GM12878 (cell line): Measurements from ENCODE around the gene CYP46A1. TPM values are rescaled to one million over a fixed set of nuclear protein-coding genes. Genes with fewer than 3 reads are reported as not detected.

ENCODE experiments used
- ATAC-seq: fragments of 200-7000 bp; cut with Tn5 transposase; 3 replicates; pipeline ENCODE4 v1.9.1; 2020; ENCODE audit warnings: mild to moderate bottlenecking, moderate library complexity
- BruUV-seq: library from RNA; stranded (reverse); fragments of 400-500 nt; replicated peaks from 2 replicates; lab custom pipeline; 2021; lab: Mats Ljungman, UMichigan
- CTCF ChIA-PET: fragments of 300-600 bp; sonication (Branson Sonifier 250); formaldehyde crosslinking; extraction: SDS; loops from one replicate; lab custom pipeline; 2021; ENCODE audit warnings: inconsistent platforms; lab: Yijun Ruan, JAX
- POLR2A ChIA-PET: fragments of 350-600 bp; formaldehyde crosslinking; extraction: SDS; loops from one replicate; lab custom pipeline; 2021; ENCODE audit warnings: inconsistent platforms; lab: Charles Lee
- RAD21 ChIA-PET: fragments of 300-600 bp; sonication (Branson Sonifier 250); formaldehyde crosslinking; loops from one replicate; lab custom pipeline; 2023; ENCODE audit warnings: antibody characterized with exemption; ENCODE audit not compliant: unreplicated experiment; lab: Charles Lee
- SMC1A ChIA-PET: fragments of 300-600 bp; sonication (Branson Sonifier 250); formaldehyde crosslinking; loops from one replicate; lab custom pipeline; 2023; ENCODE audit not compliant: unreplicated experiment, uncharacterized antibody; lab: Charles Lee
- DNase-seq: peaks from one replicate; pipeline ENCODE4 v3.0.0-alpha.2; 2011; ENCODE audit warnings: low read depth, low spot score
- FAIRE-seq: peaks from 3 replicates; lab custom pipeline; 2011; peaks lifted over from hg19 to GRCh38; lab: Jason Lieb, UNC
- H2AFZ ChIP-seq: 2 replicates; pipeline ENCODE4 v1.6.0; 2011; ENCODE audit warnings: low read depth, low read length, control low read depth; ENCODE audit not compliant: control insufficient read depth
- H3K27ac ChIP-seq: 2 replicates; pipeline ENCODE4 v1.5.1; 2011; ENCODE audit warnings: control low read depth; ENCODE audit not compliant: control insufficient read depth, insufficient read depth
- H3K27me3 ChIP-seq, 2 experiments: replicated peaks in 1 of 2; 2 replicates each; pipeline versions ENCODE4 v1.6.0 to v1.6.1; 2011; ENCODE audit warnings: low read length in 1 of 2; ENCODE audit not compliant: control insufficient read depth in 2 of 2, insufficient read depth in 2 of 2
- H3K36me3 ChIP-seq, 2 experiments: 2 replicates each; pipeline ENCODE4 v1.5.1; 2011; ENCODE audit warnings: low read length in 1 of 2; ENCODE audit not compliant: control insufficient read depth in 2 of 2, insufficient read depth in 2 of 2
- H3K4me1 ChIP-seq: 2 replicates; pipeline ENCODE4 v1.6.1; 2011; ENCODE audit warnings: mild to moderate bottlenecking, low read length, moderate library complexity, mixed read lengths; ENCODE audit not compliant: control insufficient read depth, insufficient read depth
- H3K4me2 ChIP-seq: 2 replicates; pipeline ENCODE4 v1.6.0; 2011; ENCODE audit warnings: control low read depth; ENCODE audit not compliant: control insufficient read depth, insufficient read depth
- H3K4me3 ChIP-seq: fragments of 200-600 bp; sonication (generic); 2 replicates; pipeline ENCODE4 v1.5.1; 2016
- H3K79me2 ChIP-seq: 2 replicates; pipeline ENCODE4 v1.6.0; 2011; ENCODE audit warnings: low read length; ENCODE audit not compliant: control insufficient read depth, insufficient read depth
- H3K9ac ChIP-seq: 2 replicates; pipeline ENCODE4 v1.8.0; 2011; ENCODE audit warnings: low read length, control low read depth, mixed read lengths; ENCODE audit not compliant: control insufficient read depth, insufficient read depth
- H3K9me3 ChIP-seq: replicated peaks from 3 replicates; pipeline ENCODE4 v1.5.1; 2011; ENCODE audit warnings: mild to moderate bottlenecking, low read length; ENCODE audit not compliant: control insufficient read depth, insufficient read depth
- H4K20me1 ChIP-seq: 2 replicates; pipeline ENCODE4 v1.6.0; 2011; ENCODE audit not compliant: control insufficient read depth, insufficient read depth
- BCL3 ChIP-seq: IDR thresholded peaks from 2 replicates; pipeline ENCODE4 v1.6.1; 2011; ENCODE audit warnings: borderline replicate concordance, low read depth, mild to moderate bottlenecking, moderate library complexity, low read length; ENCODE audit not compliant: insufficient read depth, poor library complexity, severe bottlenecking
- CHD1 ChIP-seq: IDR thresholded peaks from 2 replicates; pipeline ENCODE4 v1.6.1; 2012; ENCODE audit warnings: low read depth, low read length, improper control_type of control experiment
- NFYA ChIP-seq: IDR thresholded peaks from 2 replicates; pipeline ENCODE4 v1.6.1; 2011; ENCODE audit warnings: low read depth, mild to moderate bottlenecking, low read length, improper control_type of control experiment, borderline replicate concordance
- PAX8 ChIP-seq: fragments of 450-650 bp; IDR thresholded peaks from 2 replicates; pipeline ENCODE4 v1.6.1; 2017; ENCODE audit warnings: mild to moderate bottlenecking, moderate library complexity
- WRNIP1 ChIP-seq: IDR thresholded peaks from 2 replicates; pipeline ENCODE4 v1.6.1; 2011; ENCODE audit warnings: low read depth, low read length, improper control_type of control experiment, borderline replicate concordance
- ZBTB33 ChIP-seq: fragments of 450-650 bp; IDR thresholded peaks from 2 replicates; pipeline ENCODE4 v1.6.1; 2017; ENCODE audit warnings: mild to moderate bottlenecking
- WGBS: methylation state at CpG from one replicate; pipeline ENCODE4 v1.1.6; 2016; ENCODE audit warnings: low lambda C conversion rate; ENCODE audit not compliant: insufficient replicate concordance, insufficient coverage; ENCODE audit errors: missing lambda C conversion rate; 5-methylcytosine and 5-hydroxymethylcytosine counted together
- in situ Hi-C: fragments of 300-500 bp; cut with MboI; formaldehyde crosslinking; loops from 9 replicates; pipeline ENCODE4 v1.14.3; 2018; ENCODE audit warnings: mixed read lengths
- intact Hi-C: fragments of 100-400 bp; cut with micrococcal nuclease; formaldehyde crosslinking; loops from one replicate; pipeline ENCODE4 v1.14.2; 2022; ENCODE audit not compliant: unreplicated experiment
- polyA plus RNA-seq, 11 experiments: library from polyadenylated mRNA; depleted of rRNA in 4 of 11; unstranded in 6 of 11; stranded (reverse) in 5 of 11; fragments of >200 nt; fragmentation: Nextera tagmentation in 4 of 11; fragmentation: Illumina TruSeq in 1 of 11; extraction: Ambion mirVana in 4 of 11; extraction: Trizol in 1 of 11; gene quantifications; 1 replicate in 1 of 11; 2 replicates in 10 of 11; pipeline versions ENCODE4 v1.2.1 to v1.2.3, GENCODE V29; 2011 to 2016; ENCODE audit warnings: inconsistent platforms in 2 of 11, missing spikeins in 2 of 11, low read depth in 1 of 11
- total RNA-seq, 4 experiments: library from RNA; depleted of rRNA in 3 of 4; stranded (reverse); fragments of >200 nt in 3 of 4; fragmentation: Illumina TruSeq in 1 of 4; extraction: Trizol in 1 of 4; gene quantifications; 2 replicates each; pipeline versions ENCODE4 v1.2.1 to v1.2.3, GENCODE V29; 2013 to 2021

CYP46A1 gene
- total and polyA plus RNA-seq, 10 of the 15 experiments (the other 5 are each of a cell fraction or from before 2014, with no cell fraction given) = 0.04 to 0.11 TPM; not detected in 8

DNA sequence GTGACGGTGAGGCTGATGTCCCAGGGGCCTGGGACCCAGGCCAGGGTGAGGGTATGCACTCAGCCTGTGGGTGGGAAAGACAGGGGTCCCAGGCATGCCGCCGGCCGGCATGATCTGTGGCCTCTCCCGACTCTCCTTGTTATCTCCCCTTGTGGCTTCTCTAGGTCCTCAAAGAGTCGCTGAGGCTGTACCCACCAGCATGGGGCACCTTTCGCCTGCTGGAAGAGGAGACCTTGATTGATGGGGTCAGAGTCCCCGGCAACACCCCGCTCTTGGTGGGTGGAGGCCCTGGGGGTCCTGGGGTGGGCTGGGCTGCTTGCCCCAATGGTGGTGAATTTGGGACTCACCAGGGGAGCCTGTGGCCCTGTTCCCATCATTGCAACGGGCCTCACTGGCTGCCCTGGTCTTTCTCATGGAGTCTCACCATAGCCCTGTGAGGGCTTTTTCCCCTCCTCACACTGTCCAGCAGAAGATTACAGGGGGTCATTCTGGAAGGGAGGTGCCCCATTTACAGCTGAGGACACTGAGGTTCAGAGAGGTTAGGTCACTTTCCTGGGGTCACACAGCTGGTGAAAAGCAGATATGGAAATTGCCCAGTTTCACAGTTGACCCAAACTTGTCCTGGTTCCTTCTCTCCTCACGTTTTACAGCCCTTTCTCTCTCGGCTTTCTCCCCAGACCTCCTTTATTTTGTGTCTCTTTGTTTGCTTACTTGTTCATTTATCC, 37.9 kb downstream of the CYP46A1 start:
- intact Hi-C loops = no loop called here
- DNase-seq = no peak

More for the DNA sequence above, 37.9 kb downstream of the CYP46A1 start:
- Histone ChIP-seq H3K9me3 (no peaks in the 10 kb centered on the region), H3K9ac (no peak overlapping the region), H3K79me2 (no peaks in the 10 kb centered on the region), H3K4me2 (no peak overlapping the region), H3K27me3 (no peaks in the 10 kb centered on the region; a peak in 1 of 4 replicates), H3K4me1 (peaks cover 10% of the 10 kb centered on the region), H4K20me1 (no peaks in the 10 kb centered on the region), H3K27ac (no peak overlapping the region), H3K4me3 (no peak overlapping the region), H3K36me3 (no peaks in the 10 kb centered on the region), H2AFZ (no peak overlapping the region)
- ChIA-PET CTCF (interaction anchor here (1.4 kb wide), 1 partner anchor 38 kb away, joined by 3 read pairs; the partner anchor contains the start of gene CYP46A1), POLR2A (no interaction called here), RAD21 (interaction anchor here (1.3 kb wide), 1 partner anchor 38 kb away, joined by 6 read pairs; the partner anchor contains the start of gene CYP46A1), SMC1A (no interaction called here)
- BruUV-seq = no TSS peak
- ATAC-seq (no peak), FAIRE-seq (no peak)
- WGBS = 52% methylated on average over 12 of the region's 12 CpGs
- in situ Hi-C loops = no loop called here
- no peak for TF ChIP-seq CHD1
- no peak for TF ChIP-seq WRNIP1
- no peak for TF ChIP-seq NFYA
- no peak for TF ChIP-seq BCL3
- TF ChIP-seq ZBTB33 = no peak
- TF ChIP-seq PAX8 = no peak
